ENCODE results near the gene FKTN.
"Not testable (repeated sequence)": the region's sequence is repeated elsewhere in the genome, so short reads cannot be mapped to it uniquely, and the experiment has no call there.

Gene FKTN

DNA sequence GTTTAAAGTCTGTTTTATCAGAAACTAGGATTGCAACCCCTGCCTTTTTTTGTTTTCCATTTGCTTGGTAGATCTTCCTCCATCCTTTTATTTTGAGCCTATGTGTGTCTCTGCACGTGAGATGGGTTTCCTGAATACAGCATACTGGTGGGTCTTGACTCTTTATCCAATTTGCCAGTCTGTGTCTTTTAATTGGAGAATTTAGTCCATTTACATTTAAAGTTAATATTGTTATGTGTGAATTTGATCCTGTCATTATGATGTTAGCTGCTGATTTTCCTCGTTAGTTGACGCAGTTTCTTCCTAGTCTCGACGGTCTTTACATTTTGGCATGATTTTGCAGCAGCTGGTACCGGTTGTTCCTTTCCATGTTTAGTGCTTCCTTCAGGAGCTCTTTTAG is 22.0 kb downstream of the FKTN start:
- DNase-seq, ATAC-seq, H3K27ac Mint-ChIP-seq, H3K27me3 Mint-ChIP-seq, H3K4me1 Mint-ChIP-seq, H3K4me3 Mint-ChIP-seq, H3K9me3 Mint-ChIP-seq: not testable (repeated sequence)
- H3K36me3 Mint-ChIP-seq (ENCODE audit: low read depth), result peaks cover 29% of the 10 kb centered on the region

DNA sequence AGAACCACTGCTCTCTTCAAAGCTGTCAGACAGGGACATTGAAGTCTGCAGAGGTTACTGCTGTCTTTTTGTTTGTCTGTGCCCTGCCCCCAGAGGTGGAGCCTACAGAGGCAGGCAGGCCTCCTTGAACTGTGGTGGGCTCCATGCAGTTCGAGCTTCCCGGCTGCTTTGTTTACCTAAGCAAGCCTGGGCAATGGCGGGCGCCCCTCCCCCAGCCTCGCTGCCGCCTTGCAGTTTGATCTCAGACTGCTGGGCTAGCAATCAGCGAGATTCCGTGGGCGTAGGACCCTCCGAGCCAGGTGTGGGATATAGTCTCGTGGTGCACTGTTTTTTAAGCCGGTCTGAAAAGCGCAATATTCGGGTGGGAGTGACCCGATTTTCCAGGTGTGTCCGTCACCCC is 23.6 kb downstream of the FKTN start:
- not testable (repeated sequence) for H3K27me3 Mint-ChIP-seq, H3K9me3 Mint-ChIP-seq, H3K4me3 Mint-ChIP-seq, H3K27ac Mint-ChIP-seq, ATAC-seq, DNase-seq, H3K4me1 Mint-ChIP-seq
- H3K36me3 Mint-ChIP-seq (ENCODE audit: low read depth), result peaks cover 17% of the 10 kb centered on the region

DNA sequence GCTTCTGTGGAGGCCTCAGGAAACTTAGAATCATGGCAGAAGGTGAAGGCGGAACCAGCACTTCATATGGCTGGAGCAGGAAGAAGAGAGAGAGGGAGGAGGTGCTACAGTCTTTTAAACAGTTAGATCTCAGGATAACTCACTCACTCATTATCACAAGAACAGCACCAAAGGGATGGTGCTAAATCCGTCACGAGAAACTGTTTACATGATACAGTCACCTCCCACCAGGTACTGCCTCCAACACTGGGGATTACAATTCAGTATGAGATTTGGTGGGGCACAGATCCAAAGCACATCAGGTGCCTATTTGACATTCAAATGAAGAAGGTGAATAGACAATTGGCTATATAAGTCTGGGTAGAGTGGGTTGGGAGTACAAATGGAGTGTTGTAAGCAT is 35.2 kb downstream of the FKTN start:
- DNase-seq, result no peak
- no peaks in the 10 kb centered on the region for H3K27me3 Mint-ChIP-seq
- no peaks in the 10 kb centered on the region for H3K4me1 Mint-ChIP-seq
- H3K4me3 Mint-ChIP-seq, result no peak overlapping the region
- peaks cover 39% of the 10 kb centered on the region for H3K36me3 Mint-ChIP-seq (ENCODE audit: low read depth)
- no peak overlapping the region for H3K27ac Mint-ChIP-seq
- no peak for ATAC-seq
- peaks cover 16% of the 10 kb centered on the region for H3K9me3 Mint-ChIP-seq

DNA sequence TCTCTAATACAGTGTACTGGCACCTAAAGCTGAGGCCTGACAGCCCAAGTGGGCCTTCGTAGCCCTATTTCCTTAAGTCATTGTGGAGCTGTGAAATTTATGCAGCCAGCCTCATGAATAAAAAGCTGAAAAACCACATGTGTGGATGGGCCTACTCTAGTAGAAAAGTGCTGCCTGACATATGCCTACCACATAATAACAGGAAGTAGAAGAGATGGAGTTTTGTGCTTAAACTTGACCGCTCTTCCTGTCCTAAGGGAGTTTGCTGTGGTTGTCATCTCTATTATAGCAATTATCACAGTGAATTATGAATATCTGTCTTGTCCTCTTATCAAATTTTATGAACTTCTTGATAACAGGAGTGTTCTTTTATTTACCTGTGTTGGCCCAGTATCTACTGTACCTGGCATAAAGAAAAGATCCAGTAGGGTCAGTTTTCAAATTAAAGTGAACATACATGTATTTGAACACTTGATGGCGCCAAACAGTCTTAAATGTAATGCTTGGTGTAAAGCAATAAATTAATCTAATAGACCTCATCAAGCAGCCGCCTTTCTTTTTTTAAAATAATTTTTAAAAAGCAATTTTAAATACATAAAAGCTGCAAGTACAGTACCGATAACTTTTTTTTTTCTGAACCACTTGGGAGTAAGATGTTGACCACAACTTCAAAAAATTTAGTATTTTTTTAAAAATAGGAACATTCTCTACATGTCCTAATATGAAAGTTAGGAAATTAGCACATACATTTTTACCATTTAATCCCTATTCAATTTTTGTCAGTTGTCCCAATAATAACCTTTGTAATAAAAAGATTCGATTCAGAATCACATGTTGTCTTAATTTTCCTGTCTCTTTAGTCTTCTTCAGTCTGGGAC is 51.0 kb downstream of the FKTN start:
- H3K27me3 Mint-ChIP-seq, result no peaks in the 10 kb centered on the region
- H3K36me3 Mint-ChIP-seq (ENCODE audit: low read depth), result peaks cover 11% of the 10 kb centered on the region
- H3K4me3 Mint-ChIP-seq, result no peak overlapping the region
- H3K27ac Mint-ChIP-seq, result no peak overlapping the region
- H3K9me3 Mint-ChIP-seq, result no peaks in the 10 kb centered on the region
- no peaks in the 10 kb centered on the region for H3K4me1 Mint-ChIP-seq
- no peak for ATAC-seq
- no peak for DNase-seq

DNA sequence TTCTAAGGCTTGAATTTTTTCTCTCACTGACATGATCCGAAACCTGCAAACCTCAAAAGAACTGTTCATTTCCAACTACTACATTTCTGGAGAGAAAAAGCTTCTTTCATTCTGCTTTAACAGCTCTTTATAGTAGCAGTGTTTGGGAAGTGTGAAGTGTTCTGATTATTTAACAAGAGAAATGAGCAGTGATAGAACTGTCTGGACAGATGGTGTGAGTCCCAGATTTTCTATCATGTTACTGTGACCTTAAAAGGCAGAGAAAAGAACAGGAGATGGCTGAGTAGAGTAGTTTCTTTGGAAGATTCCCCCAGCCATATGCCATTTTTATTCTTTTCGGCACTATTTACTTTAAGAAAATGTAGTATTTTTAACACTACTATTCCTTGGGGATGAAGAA is 63.1 kb downstream of the FKTN start:
- Mint-ChIP-seq H3K9me3 (no peaks in the 10 kb centered on the region), H3K4me3 (no peak overlapping the region), H3K36me3 (ENCODE audit: low read depth) (peaks cover 18% of the 10 kb centered on the region), H3K27ac (no peak overlapping the region), H3K27me3 (no peaks in the 10 kb centered on the region), H3K4me1 (no peaks in the 10 kb centered on the region)
- DNase-seq, result no peak
- ATAC-seq, result no peak

DNA sequence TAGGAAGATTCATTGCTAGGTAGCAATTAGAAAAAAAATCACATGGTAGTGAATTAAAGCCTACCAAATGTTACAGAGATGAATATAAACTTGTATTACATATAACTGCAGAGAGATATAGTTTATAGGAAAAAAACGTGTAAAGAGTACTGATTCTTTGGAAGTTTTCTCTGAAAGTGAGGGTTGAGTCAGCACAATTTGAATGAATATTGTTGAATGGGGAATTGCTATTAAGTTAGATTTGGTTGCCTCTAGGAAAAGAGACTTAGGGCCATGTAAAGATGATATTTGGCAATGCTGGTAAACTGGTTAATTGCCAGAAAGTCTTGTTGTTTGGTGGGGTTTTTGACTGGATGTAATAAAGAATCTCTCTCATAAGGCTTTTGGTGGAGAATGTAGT is 67.2 kb downstream of the FKTN start:
- ATAC-seq, result no peak
- Mint-ChIP-seq H3K27ac (no peak overlapping the region), H3K27me3 (no peaks in the 10 kb centered on the region), H3K9me3 (no peaks in the 10 kb centered on the region), H3K4me1 (no peaks in the 10 kb centered on the region), H3K4me3 (no peak overlapping the region), H3K36me3 (ENCODE audit: low read depth) (peaks cover 35% of the 10 kb centered on the region)
- no peak for DNase-seq

DNA sequence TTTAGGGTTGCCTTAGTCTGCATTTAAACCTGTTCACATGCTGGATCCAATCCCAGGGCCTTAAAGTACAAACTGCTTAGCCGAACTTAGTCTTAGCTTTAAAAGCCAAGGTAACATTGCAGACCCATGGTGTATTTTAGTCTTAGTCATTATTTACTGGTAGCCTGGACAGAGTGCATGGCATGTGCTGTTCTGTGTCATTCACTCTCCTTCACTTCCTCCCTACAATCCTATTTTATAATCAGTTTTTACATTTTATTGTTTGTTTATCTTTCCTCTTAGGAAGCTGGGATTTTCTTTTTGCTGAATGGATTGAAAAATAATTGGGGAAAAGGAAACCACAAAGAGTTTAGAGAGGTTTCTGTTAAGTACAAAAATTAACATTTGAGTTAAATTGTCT is 74.9 kb downstream of the FKTN start:
- no peaks in the 10 kb centered on the region for H3K9me3 Mint-ChIP-seq
- no peak overlapping the region for H3K4me3 Mint-ChIP-seq
- no peak overlapping the region for H3K27ac Mint-ChIP-seq
- H3K4me1 Mint-ChIP-seq, result no peaks in the 10 kb centered on the region
- DNase-seq (no peak), ATAC-seq (no peak)
- no peaks in the 10 kb centered on the region for H3K27me3 Mint-ChIP-seq
- peaks cover 27% of the 10 kb centered on the region for H3K36me3 Mint-ChIP-seq (ENCODE audit: low read depth)

DNA sequence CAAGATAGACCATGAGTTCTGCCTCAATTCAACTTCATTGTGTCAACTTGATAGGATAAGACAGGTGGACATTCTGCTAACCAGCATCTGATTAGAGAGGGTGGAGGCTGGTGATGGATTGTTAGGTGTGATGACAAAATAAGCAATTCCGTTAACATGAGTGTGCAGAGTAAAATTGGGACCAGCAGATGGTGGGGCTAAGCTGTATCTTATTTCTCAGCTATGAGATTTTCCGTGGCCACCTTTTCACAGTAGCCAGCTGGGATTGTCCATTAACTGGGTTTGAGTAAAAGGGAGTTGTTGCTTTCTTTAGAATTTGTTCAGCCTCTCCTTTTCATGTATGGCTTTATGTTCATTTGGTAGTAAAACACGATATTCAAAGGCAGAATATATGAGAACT is 75.5 kb downstream of the FKTN start:
- peak overlapping the region; percentile 16 for H3K27ac Mint-ChIP-seq
- peaks cover 27% of the 10 kb centered on the region for H3K36me3 Mint-ChIP-seq (ENCODE audit: low read depth)
- DNase-seq, result no peak
- no peaks in the 10 kb centered on the region for H3K4me1 Mint-ChIP-seq
- ATAC-seq, result no peak
- H3K27me3 Mint-ChIP-seq, result no peaks in the 10 kb centered on the region
- no peaks in the 10 kb centered on the region for H3K9me3 Mint-ChIP-seq
- no peak overlapping the region for H3K4me3 Mint-ChIP-seq

DNA sequence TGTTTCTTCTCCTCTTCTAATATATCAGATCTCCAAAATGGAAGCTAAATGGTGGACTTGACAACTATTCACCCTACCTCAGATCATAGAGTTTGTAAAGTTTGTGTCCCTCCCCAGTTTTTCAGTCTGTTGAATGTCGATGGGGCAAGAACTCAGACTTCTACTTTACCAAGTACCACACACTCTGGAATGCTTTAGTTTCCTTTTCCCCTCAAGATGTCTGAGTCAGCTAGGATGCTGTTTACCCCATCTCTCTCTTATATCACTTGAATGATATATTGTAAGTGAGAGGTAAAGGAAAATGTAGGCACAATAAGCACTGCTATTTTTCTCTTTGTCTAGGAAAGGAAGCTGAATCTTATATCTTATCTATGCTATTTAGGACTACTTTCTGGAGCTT is 78.4 kb downstream of the FKTN start:
- Mint-ChIP-seq H3K4me3 (no peak overlapping the region), H3K9me3 (no peaks in the 10 kb centered on the region), H3K4me1 (no peaks in the 10 kb centered on the region), H3K27me3 (no peaks in the 10 kb centered on the region), H3K27ac (no peak overlapping the region), H3K36me3 (ENCODE audit: low read depth) (peaks cover 11% of the 10 kb centered on the region)
- ATAC-seq, result no peak
- no peak for DNase-seq

DNA sequence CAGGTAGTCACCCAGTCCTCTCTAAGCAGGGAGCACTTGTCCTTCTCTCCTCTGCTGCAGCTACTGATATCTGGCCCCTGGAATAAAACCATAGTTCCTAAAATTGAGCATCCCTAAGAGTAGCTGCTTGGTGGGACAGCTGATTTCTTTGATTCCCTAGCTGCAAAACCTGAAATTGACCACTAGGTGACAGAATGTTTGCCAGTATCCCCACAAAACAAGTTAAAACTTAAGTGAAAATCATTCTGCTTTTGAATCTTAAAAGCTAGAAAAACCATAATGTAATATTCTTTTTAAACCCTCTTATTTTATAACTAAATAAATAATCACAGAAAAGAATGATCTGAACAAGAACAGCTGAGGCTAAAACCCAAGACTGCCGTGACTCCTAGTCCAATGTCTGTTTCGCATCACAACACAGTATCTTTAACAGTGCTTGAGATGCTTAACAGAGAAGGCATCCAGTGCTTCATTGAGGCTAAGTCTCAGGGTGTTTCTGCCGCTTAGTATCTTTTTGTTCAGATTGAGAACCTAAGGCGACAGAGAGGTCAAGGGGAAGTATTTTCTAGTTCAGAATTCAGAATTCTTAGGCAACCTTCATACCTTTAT is 80.0 kb downstream of the FKTN start:
- no peaks in the 10 kb centered on the region for H3K4me1 Mint-ChIP-seq
- peaks cover 11% of the 10 kb centered on the region for H3K36me3 Mint-ChIP-seq (ENCODE audit: low read depth)
- H3K27me3 Mint-ChIP-seq, result no peaks in the 10 kb centered on the region
- H3K9me3 Mint-ChIP-seq, result no peaks in the 10 kb centered on the region
- no peak overlapping the region for H3K4me3 Mint-ChIP-seq
- no peak for ATAC-seq
- no peak for DNase-seq
- no peak overlapping the region for H3K27ac Mint-ChIP-seq

DNA sequence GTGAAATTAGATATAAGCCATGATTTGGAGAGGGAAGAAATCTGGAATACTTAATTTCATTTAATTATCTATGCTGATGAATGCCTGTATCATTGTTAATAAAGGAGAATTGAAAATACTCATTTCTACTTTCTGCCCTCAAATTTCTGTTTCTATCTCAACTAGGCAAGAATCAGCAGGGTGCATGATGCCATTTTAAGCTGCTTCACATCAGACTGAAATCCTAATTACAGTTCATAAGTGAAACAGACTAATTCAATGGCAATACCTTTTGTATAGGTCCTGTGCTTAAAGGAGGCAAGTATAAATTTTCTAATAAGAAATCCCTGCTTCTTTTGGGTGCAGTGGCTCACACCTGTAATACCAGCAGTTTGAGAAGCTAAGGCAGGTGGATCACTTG is 82.0 kb downstream of the FKTN start:
- no peak overlapping the region for H3K4me3 Mint-ChIP-seq
- H3K36me3 Mint-ChIP-seq (ENCODE audit: low read depth), result peaks cover 11% of the 10 kb centered on the region
- H3K9me3 Mint-ChIP-seq, result no peaks in the 10 kb centered on the region
- no peaks in the 10 kb centered on the region for H3K27me3 Mint-ChIP-seq
- H3K27ac Mint-ChIP-seq, result no peak overlapping the region
- no peak for DNase-seq
- H3K4me1 Mint-ChIP-seq, result no peaks in the 10 kb centered on the region
- ATAC-seq, result no peak

DNA sequence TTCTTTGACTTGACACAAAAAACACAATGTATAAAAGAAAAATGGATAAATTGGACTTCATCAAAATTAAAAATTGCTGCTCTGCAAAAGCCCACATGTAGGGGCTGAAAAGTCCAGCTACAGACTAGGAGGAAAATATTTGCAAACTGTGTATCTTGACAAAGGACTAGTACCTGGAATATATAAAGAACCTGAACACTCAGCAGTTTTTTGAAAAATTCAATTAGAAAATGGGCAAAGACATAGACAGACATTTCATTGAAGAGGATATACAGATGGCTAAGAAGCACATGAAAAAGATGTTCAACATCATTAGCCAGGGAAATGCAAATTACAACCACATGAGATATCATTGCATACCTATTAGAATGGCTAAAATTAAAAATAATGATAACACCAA is 85.9 kb downstream of the FKTN start:
- no peak for DNase-seq
- H3K9me3 Mint-ChIP-seq, result no peaks in the 10 kb centered on the region
- H3K4me3 Mint-ChIP-seq, result no peak overlapping the region
- no peaks in the 10 kb centered on the region for H3K4me1 Mint-ChIP-seq
- H3K27me3 Mint-ChIP-seq, result no peaks in the 10 kb centered on the region
- H3K27ac Mint-ChIP-seq, result no peak overlapping the region
- ATAC-seq, result no peak
- no peaks in the 10 kb centered on the region for H3K36me3 Mint-ChIP-seq (ENCODE audit: low read depth)

DNA sequence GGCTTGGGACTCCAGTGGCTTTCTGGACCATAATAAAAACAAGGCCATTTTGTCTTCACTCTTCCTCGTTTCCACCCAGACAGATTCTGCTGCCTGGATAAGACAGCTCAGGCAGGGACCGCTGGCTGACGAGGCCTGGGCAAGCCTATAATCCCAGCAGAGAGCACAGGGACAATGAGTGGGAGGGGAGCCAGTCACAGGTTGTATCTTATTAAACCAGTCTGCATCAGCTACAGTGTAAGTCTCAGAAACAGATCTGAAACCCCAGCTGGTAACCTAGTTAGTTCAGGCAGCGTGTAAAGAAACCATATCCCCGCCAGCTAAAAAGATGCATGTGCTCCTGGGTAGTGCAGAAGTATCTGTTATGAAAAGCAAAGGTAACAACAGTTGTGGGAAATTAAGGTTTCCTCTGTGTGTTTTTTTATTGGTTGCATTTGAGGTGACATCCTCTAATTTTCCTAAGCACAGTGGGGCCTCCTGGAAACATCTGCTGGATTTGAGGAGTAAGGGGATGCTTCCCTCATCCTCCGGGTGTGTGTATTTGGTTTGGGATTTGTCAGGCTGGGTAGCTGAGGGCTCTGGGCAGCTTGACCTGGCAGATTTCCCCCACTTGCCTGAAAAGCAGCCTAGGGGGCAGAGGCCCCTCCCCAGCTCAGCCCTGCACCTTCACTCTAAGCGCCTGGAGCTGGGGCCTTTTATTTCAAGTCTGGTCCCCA is 89.1 kb downstream of the FKTN start:
- no peak overlapping the region for H3K4me3 Mint-ChIP-seq
- H3K27ac Mint-ChIP-seq, result no peak overlapping the region
- no peaks in the 10 kb centered on the region for H3K36me3 Mint-ChIP-seq (ENCODE audit: low read depth)
- H3K27me3 Mint-ChIP-seq, result no peaks in the 10 kb centered on the region
- H3K4me1 Mint-ChIP-seq, result no peaks in the 10 kb centered on the region
- H3K9me3 Mint-ChIP-seq, result no peaks in the 10 kb centered on the region
- no peak for DNase-seq
- ATAC-seq, result no peak

DNA sequence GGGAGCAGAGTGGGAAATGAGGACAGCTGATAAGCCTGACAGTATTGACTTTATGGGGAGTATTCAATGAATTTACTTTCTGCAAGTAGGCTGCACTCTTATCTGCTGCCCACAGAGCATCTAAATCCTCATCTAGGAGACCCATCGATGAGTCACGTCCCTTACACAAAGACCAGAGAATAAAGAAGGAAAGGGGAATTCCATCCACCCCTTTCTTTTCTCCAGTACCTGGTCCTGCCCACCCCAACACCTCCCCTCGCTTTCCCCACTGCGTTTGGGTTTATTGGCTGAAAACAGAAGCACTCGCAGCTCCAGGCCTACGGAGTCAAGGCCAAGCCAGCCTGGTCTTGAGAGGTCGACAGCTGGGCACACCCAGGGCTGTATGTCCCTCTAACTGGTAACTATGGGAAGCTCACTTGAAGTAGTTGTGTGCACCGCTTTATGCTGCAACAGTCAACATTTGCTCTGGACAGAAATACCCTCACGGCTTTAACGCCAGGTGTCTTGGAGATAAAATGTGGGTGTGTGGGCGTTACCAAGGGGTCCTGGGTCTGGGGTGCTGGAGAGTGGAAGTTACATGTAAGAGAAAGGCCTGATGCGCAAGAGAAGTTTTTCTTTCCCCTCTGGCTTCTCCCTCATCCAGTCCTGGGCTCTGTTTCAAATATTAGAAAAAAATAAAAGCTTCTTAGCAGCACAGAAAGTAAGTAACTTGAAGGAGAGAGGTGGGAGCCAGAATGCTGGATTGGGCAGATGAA is 89.8 kb downstream of the FKTN start:
- Mint-ChIP-seq H3K27me3 (no peaks in the 10 kb centered on the region), H3K4me3 (no peak overlapping the region), H3K27ac (no peak overlapping the region), H3K4me1 (no peaks in the 10 kb centered on the region), H3K36me3 (ENCODE audit: low read depth) (no peaks in the 10 kb centered on the region), H3K9me3 (no peaks in the 10 kb centered on the region)
- no peak for DNase-seq
- no peak for ATAC-seq

Measured in activated naive CD8-positive, alpha-beta T cell treated with anti-CD3 and anti-CD28 coated beads, Interleukin-2, amount 50 U/mL, for 24 hours (primary cell).